HEK293T (cell line): Measurements from ENCODE around the gene BCAT1.

Experiments
- FOXA1 ChIP-seq: fragments of 450-650 bp; IDR thresholded peaks from 2 replicates; pipeline ENCODE4 v1.6.1; 2016; ENCODE audit warnings: mild to moderate bottlenecking
- FOXK2 ChIP-seq: fragments of 450-650 bp; IDR thresholded peaks from 2 replicates; pipeline ENCODE4 v1.6.1; 2016; ENCODE audit warnings: mild to moderate bottlenecking
- HDGF ChIP-seq: fragments of 450-650 bp; IDR thresholded peaks from 2 replicates; pipeline ENCODE4 v1.6.1; 2017; ENCODE audit warnings: antibody characterized with exemption, borderline replicate concordance
- NFRKB ChIP-seq: fragments of 450-650 bp; IDR thresholded peaks from 2 replicates; pipeline ENCODE4 v1.6.1; 2016; ENCODE audit warnings: mild to moderate bottlenecking, moderate library complexity
- SP1 ChIP-seq: fragments of 450-650 bp; IDR thresholded peaks from 2 replicates; pipeline ENCODE4 v1.6.1; 2017
- TARDBP ChIP-seq: fragments of 450-650 bp; IDR thresholded peaks from 2 replicates; pipeline ENCODE4 v1.6.1; 2016
- ZNF384 ChIP-seq: fragments of 450-650 bp; IDR thresholded peaks from 2 replicates; pipeline ENCODE4 v1.6.1; 2016
- TF ChIP-seq, protein P1 (sequence below): fragments of 450-650 bp; IDR thresholded peaks from 2 replicates; pipeline ENCODE4 v1.6.1; 2016

DNA sequence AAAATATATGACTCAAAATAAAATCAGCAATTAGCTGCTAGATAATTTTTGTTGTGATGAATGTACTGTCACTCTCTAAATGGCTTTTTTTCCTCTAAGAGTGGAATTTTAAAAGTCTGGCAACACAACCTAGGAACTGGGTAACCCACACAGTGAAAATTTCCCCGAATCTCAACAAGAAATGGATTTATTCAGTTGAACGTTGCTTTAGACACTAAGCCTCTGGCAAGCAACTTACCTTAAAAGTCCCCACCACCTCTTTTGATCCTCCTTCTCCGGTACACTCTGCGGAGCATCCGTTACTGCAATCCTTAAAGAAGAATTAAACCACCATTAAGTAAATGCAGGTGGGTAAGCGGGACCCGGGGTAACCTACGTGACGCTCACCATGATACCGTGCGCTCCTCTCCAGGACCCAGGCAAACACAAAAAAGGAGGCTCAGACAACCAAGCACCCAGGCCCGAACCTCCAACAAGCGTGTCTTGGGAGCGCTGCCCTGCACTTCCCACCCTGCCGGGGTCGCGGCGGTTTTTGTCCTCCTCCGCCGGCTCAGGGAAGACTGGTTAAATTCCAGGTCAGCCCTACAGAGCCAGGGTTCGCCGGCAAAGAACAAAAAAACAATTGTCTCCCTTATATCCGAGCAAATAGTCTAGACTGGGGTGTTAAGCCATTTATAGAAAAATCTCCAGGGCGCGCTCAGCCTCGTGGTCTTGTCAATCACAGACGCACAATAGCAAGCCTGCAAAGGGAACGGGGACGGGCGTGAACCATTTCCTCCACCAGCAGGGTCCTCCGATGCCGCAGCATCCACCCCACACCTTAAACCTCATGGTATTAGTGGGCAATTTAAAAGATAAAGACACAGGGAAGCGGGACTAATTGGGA lies 47.1 kb downstream of the BCAT1 start:
- TF ChIP-seq FOXK2 (no peak), TARDBP (no peak), FOXA1 (no peak), SP1 (no peak), NFRKB (no peak), HDGF (no peak), ZNF384 (no peak)
- TF ChIP-seq, protein P1, sequence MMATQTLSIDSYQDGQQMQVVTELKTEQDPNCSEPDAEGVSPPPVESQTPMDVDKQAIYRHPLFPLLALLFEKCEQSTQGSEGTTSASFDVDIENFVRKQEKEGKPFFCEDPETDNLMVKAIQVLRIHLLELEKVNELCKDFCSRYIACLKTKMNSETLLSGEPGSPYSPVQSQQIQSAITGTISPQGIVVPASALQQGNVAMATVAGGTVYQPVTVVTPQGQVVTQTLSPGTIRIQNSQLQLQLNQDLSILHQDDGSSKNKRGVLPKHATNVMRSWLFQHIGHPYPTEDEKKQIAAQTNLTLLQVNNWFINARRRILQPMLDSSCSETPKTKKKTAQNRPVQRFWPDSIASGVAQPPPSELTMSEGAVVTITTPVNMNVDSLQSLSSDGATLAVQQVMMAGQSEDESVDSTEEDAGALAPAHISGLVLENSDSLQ, result no peak
